ENCODE results near the gene PLPPR1. TPM values are rescaled to one million over a fixed set of nuclear protein-coding genes. Genes with fewer than 3 reads are reported as not detected.

PLPPR1 gene
- total RNA-seq, 2 experiments from 2014 or later: not detected

- no peak overlapping the region for H3K27ac Mint-ChIP-seq
- no peaks in the 10 kb centered on the region for H3K27me3 Mint-ChIP-seq (ENCODE audit: low read depth)
- POLR2A ChIA-PET: no interaction called here
- DNase-seq (no peak), ATAC-seq (no peak)
- no peaks in the 10 kb centered on the region for H3K36me3 Mint-ChIP-seq (ENCODE audit: low read depth)
- H3K9me3 Mint-ChIP-seq (ENCODE audit: insufficient read depth): no peaks in the 10 kb centered on the region
- H3K4me1 Mint-ChIP-seq (ENCODE audit: low read depth): no peaks in the 10 kb centered on the region
- no peak overlapping the region for H3K4me3 Mint-ChIP-seq
- CTCF ChIA-PET: no interaction called here
These were observed 163.2 kb downstream of the PLPPR1 start for GRCh38 chr9:101191723-101192122.

DNA sequence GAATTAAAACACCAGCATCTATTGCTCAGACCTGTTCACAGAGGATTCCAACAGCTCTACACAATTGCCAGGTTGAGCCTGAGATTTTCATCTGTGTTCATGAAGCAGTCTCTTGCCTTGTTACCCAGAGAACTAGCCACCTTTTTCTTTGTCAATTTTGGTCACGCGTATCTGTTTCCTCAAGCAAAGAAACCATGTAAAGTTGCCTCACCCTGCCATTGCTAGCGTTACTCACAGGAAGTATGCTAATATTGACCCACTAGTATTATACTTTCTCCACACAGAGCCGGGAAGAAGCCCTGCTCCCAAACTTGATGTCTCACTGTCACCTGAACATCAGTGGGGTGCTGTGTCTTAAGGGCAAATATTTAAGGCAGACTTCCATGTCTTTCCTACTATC, 168.5 kb downstream of the PLPPR1 start:
- ATAC-seq (no peak), DNase-seq (no peak)
- Mint-ChIP-seq H3K27me3 (ENCODE audit: low read depth) (no peaks in the 10 kb centered on the region), H3K27ac (no peak overlapping the region), H3K9me3 (ENCODE audit: insufficient read depth) (no peaks in the 10 kb centered on the region), H3K4me3 (no peak overlapping the region), H3K36me3 (ENCODE audit: low read depth) (no peaks in the 10 kb centered on the region), H3K4me1 (ENCODE audit: low read depth) (no peaks in the 10 kb centered on the region)
- ChIA-PET POLR2A (no interaction called here), CTCF (no interaction called here)

DNA sequence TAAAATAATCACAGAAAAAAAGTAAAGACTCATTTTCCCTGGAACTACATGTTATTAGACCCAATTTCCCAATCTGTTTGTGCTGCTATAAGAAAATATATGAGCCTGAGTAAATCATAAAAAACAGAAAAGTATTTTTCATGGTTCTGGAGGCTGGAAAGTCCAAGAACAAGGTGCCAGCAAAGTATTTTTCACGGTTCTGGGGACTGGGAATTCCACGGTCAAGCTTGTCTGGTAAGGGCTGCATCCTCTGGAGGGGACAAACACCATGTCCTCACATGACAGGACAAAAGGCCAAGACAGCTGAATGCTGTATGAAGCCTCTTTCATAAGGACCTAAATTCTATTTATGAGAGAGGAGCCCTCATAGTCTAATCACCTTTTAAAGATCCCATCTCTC, 172.3 kb downstream of the PLPPR1 start:
- no peaks in the 10 kb centered on the region for H3K4me1 Mint-ChIP-seq (ENCODE audit: low read depth)
- no peak for DNase-seq
- no peaks in the 10 kb centered on the region for H3K27me3 Mint-ChIP-seq (ENCODE audit: low read depth)
- ChIA-PET CTCF (no interaction called here), POLR2A (no interaction called here)
- no peaks in the 10 kb centered on the region for H3K9me3 Mint-ChIP-seq (ENCODE audit: insufficient read depth)
- H3K36me3 Mint-ChIP-seq (ENCODE audit: low read depth): no peaks in the 10 kb centered on the region
- H3K4me3 Mint-ChIP-seq: no peak overlapping the region
- no peak for ATAC-seq
- H3K27ac Mint-ChIP-seq: no peak overlapping the region

- Mint-ChIP-seq H3K36me3 (ENCODE audit: low read depth) (no peaks in the 10 kb centered on the region), H3K27me3 (ENCODE audit: low read depth) (no peaks in the 10 kb centered on the region), H3K9me3 (ENCODE audit: insufficient read depth) (no peaks in the 10 kb centered on the region), H3K4me3 (no peak overlapping the region), H3K4me1 (ENCODE audit: low read depth) (no peaks in the 10 kb centered on the region), H3K27ac (no peak overlapping the region)
- ChIA-PET CTCF (no interaction called here), POLR2A (no interaction called here)
- DNase-seq: no peak
- no peak for ATAC-seq
These were observed 173.1 kb downstream of the PLPPR1 start for GRCh38 chr9:101201630-101202029.

DNA sequence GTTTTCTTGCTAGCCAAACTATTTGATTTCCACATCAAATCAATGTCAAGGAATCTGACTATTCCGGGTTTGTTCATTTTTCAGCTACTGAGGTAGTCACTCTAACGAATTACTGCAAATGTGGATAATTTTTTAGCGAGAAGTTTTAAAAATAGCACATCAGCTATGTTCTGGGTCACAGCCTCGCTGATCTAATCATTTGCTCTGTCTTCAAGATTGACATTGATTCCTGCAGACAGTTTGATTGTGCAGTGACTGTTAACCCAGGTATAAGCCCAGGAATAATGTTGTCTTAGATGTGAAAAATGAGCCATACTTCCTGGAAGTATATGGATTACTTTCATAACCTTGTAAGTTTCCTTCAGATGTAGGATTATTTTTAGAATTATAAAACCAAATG, 181.1 kb downstream of the PLPPR1 start:
- Mint-ChIP-seq H3K9me3 (ENCODE audit: insufficient read depth) (no peaks in the 10 kb centered on the region), H3K27ac (no peak overlapping the region), H3K27me3 (ENCODE audit: low read depth) (no peaks in the 10 kb centered on the region), H3K4me1 (ENCODE audit: low read depth) (no peaks in the 10 kb centered on the region), H3K4me3 (no peak overlapping the region), H3K36me3 (ENCODE audit: low read depth) (no peaks in the 10 kb centered on the region)
- DNase-seq: no peak
- ATAC-seq: no peak
- CTCF ChIA-PET: no interaction called here
- POLR2A ChIA-PET: no interaction called here

DNA sequence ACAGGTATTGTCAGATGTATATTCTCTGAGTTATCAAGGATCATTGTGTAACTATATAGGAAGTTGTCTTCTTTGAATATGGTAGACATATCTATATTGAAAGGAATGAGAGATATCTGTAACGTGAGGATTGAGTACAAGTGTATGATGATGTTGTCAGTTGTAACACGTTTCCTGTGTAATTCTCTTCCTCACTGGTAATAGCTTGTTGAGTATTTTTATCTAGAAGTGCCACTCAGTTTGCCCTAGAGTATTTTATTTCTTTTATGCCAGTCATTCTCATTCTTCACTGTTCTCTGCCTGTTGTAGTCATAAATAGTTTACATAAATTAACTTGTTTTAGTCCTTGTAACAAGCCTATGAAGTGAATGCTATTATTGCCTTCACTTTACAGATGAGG, 184.1 kb downstream of the PLPPR1 start:
- H3K27me3 Mint-ChIP-seq (ENCODE audit: low read depth): peaks cover 2% of the 10 kb centered on the region
- ChIA-PET CTCF (no interaction called here), POLR2A (interaction anchor here (0.6 kb wide), 1 partner anchor 180 kb away, joined by 3 read pairs; no protein-coding TSS in a partner anchor)
- no peaks in the 10 kb centered on the region for H3K4me1 Mint-ChIP-seq (ENCODE audit: low read depth)
- H3K36me3 Mint-ChIP-seq (ENCODE audit: low read depth): no peaks in the 10 kb centered on the region
- no peaks in the 10 kb centered on the region for H3K9me3 Mint-ChIP-seq (ENCODE audit: insufficient read depth)
- H3K4me3 Mint-ChIP-seq: no peak overlapping the region
- no peak for DNase-seq
- ATAC-seq: no peak
- H3K27ac Mint-ChIP-seq: no peak overlapping the region

DNA sequence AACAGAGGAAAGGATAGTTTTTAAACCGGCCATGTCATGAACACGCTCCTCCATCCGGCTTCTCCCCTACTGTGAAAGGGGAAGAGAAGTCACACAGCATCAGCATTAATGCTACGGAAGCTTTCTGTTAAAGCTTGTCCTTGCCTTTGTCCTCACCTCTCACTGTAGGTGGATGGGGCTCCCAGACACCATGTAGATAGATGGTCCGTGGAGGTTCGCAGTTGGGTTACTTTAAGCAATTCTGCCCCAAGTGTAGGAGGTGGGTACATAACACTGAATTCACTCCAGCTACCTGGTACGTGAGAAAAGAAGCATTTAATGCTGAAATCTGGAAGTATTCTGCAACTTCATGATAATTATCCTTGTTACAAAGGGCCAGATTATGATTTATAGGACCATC, 190.5 kb downstream of the PLPPR1 start:
- Mint-ChIP-seq H3K4me3 (no peak overlapping the region), H3K9me3 (ENCODE audit: insufficient read depth) (no peaks in the 10 kb centered on the region), H3K36me3 (ENCODE audit: low read depth) (no peaks in the 10 kb centered on the region), H3K4me1 (ENCODE audit: low read depth) (no peaks in the 10 kb centered on the region), H3K27ac (no peak overlapping the region), H3K27me3 (ENCODE audit: low read depth) (peaks cover 2% of the 10 kb centered on the region)
- ChIA-PET CTCF (no interaction called here), POLR2A (no interaction called here)
- DNase-seq: no peak
- no peak for ATAC-seq

GRCh38 chr9:101220341-101220740, 191.8 kb downstream of the PLPPR1 start:
- no peaks in the 10 kb centered on the region for H3K4me1 Mint-ChIP-seq (ENCODE audit: low read depth)
- H3K9me3 Mint-ChIP-seq (ENCODE audit: insufficient read depth): no peaks in the 10 kb centered on the region
- no peaks in the 10 kb centered on the region for H3K36me3 Mint-ChIP-seq (ENCODE audit: low read depth)
- H3K27me3 Mint-ChIP-seq (ENCODE audit: low read depth): peaks cover 2% of the 10 kb centered on the region
- H3K27ac Mint-ChIP-seq: no peak overlapping the region
- CTCF ChIA-PET: no interaction called here
- no peak for DNase-seq
- no peak for ATAC-seq
- POLR2A ChIA-PET: no interaction called here
- no peak overlapping the region for H3K4me3 Mint-ChIP-seq

DNA sequence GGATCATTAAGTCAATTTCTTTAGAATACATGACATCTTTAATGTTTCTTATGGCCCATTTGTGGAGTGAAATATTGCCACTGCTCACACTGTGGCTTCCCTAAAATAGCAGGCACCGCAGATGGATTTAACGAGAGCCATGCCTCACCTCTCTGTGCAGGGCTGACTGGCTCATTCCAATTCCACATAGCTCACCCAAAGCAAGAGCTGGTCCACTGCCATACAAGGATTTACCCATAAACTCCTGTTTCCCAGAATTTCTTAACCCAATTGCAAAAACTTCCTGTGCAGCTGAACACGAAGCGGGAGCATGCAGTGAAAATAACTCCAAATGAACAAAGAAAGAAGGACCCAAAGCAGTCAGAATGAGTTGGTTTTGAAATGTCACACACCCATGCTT, 196.7 kb downstream of the PLPPR1 start:
- Mint-ChIP-seq H3K9me3 (ENCODE audit: insufficient read depth) (no peaks in the 10 kb centered on the region), H3K4me1 (ENCODE audit: low read depth) (no peaks in the 10 kb centered on the region), H3K36me3 (ENCODE audit: low read depth) (no peaks in the 10 kb centered on the region), H3K27me3 (ENCODE audit: low read depth) (peaks cover 3% of the 10 kb centered on the region), H3K27ac (no peak overlapping the region), H3K4me3 (no peak overlapping the region)
- ATAC-seq (no peak), DNase-seq (no peak)
- POLR2A ChIA-PET: no interaction called here
- CTCF ChIA-PET: interaction anchor here (0.7 kb wide), 1 partner anchor 511 kb away, joined by 3 read pairs; no protein-coding TSS in a partner anchor

GRCh38 chr9:101226161-101226560, 197.6 kb downstream of the PLPPR1 start:
- ATAC-seq: no peak
- no peaks in the 10 kb centered on the region for H3K4me1 Mint-ChIP-seq (ENCODE audit: low read depth)
- CTCF ChIA-PET: no interaction called here

GRCh38 chr9:101226803-101227202, 198.3 kb downstream of the PLPPR1 start:
- POLR2A ChIA-PET: no interaction called here
- H3K4me1 Mint-ChIP-seq (ENCODE audit: low read depth): no peaks in the 10 kb centered on the region
- H3K36me3 Mint-ChIP-seq (ENCODE audit: low read depth): no peaks in the 10 kb centered on the region
- no peaks in the 10 kb centered on the region for H3K9me3 Mint-ChIP-seq (ENCODE audit: insufficient read depth)
- no peak overlapping the region for H3K27ac Mint-ChIP-seq
- peaks cover 3% of the 10 kb centered on the region for H3K27me3 Mint-ChIP-seq (ENCODE audit: low read depth)
- ATAC-seq: no peak
- no peak overlapping the region for H3K4me3 Mint-ChIP-seq
- CTCF ChIA-PET: no interaction called here
- DNase-seq: no peak

More at GRCh38 chr9:101226161-101226560, 197.6 kb downstream of the PLPPR1 start:
- H3K27ac Mint-ChIP-seq: no peak overlapping the region
- DNase-seq: no peak
- no peak overlapping the region for H3K4me3 Mint-ChIP-seq
- peaks cover 3% of the 10 kb centered on the region for H3K27me3 Mint-ChIP-seq (ENCODE audit: low read depth)
- H3K36me3 Mint-ChIP-seq (ENCODE audit: low read depth): no peaks in the 10 kb centered on the region
- POLR2A ChIA-PET: no interaction called here
- no peaks in the 10 kb centered on the region for H3K9me3 Mint-ChIP-seq (ENCODE audit: insufficient read depth)

- CTCF ChIA-PET: no interaction called here
- DNase-seq (no peak), ATAC-seq (no peak)
- POLR2A ChIA-PET: no interaction called here
- no peak overlapping the region for H3K4me3 Mint-ChIP-seq
- H3K27ac Mint-ChIP-seq: no peak overlapping the region
- H3K9me3 Mint-ChIP-seq (ENCODE audit: insufficient read depth): no peaks in the 10 kb centered on the region
- H3K36me3 Mint-ChIP-seq (ENCODE audit: low read depth): no peaks in the 10 kb centered on the region
- H3K4me1 Mint-ChIP-seq (ENCODE audit: low read depth): no peaks in the 10 kb centered on the region
- H3K27me3 Mint-ChIP-seq (ENCODE audit: low read depth): peaks cover 3% of the 10 kb centered on the region
These were observed 201.1 kb downstream of the PLPPR1 start for GRCh38 chr9:101229606-101230005.

GRCh38 chr9:101232405-101232977, 204.0 kb downstream of the PLPPR1 start:
- Mint-ChIP-seq H3K27me3 (ENCODE audit: low read depth) (peaks cover 6% of the 10 kb centered on the region), H3K9me3 (ENCODE audit: insufficient read depth) (no peaks in the 10 kb centered on the region), H3K4me3 (no peak overlapping the region), H3K36me3 (ENCODE audit: low read depth) (no peaks in the 10 kb centered on the region), H3K27ac (no peak overlapping the region), H3K4me1 (ENCODE audit: low read depth) (no peaks in the 10 kb centered on the region)
- ATAC-seq (no peak), DNase-seq (no peak)
- ChIA-PET POLR2A (no interaction called here), CTCF (interaction anchor here (0.9 kb wide), 1 partner anchor 79 kb away, joined by 3 read pairs; no protein-coding TSS in a partner anchor)

All from activated CD8-positive, alpha-beta T cell treated with anti-CD3 and anti-CD28 coated beads, Interleukin-2, amount 10 ng/mL, durations not matched to agents 7 days and 5 days (primary cell).